GM12878 (cell line): ENCODE measurements around the gene LSM3. TPM values are rescaled to one million over a fixed set of nuclear protein-coding genes. Genes with fewer than 3 reads are reported as not detected.

Experiments
- ATAC-seq: fragments of 200-7000 bp; cut with Tn5 transposase; 3 replicates; pipeline ENCODE4 v1.9.1; 2020; ENCODE audit warnings: mild to moderate bottlenecking, moderate library complexity
- BruUV-seq: library from RNA; stranded (reverse); fragments of 400-500 nt; replicated peaks from 2 replicates; lab custom pipeline; 2021; lab: Mats Ljungman, UMichigan
- CTCF ChIA-PET: fragments of 300-600 bp; sonication (Branson Sonifier 250); formaldehyde crosslinking; extraction: SDS; loops from one replicate; lab custom pipeline; 2021; ENCODE audit warnings: inconsistent platforms; lab: Yijun Ruan, JAX
- POLR2A ChIA-PET: fragments of 350-600 bp; formaldehyde crosslinking; extraction: SDS; loops from one replicate; lab custom pipeline; 2021; ENCODE audit warnings: inconsistent platforms; lab: Charles Lee
- RAD21 ChIA-PET: fragments of 300-600 bp; sonication (Branson Sonifier 250); formaldehyde crosslinking; loops from one replicate; lab custom pipeline; 2023; ENCODE audit warnings: antibody characterized with exemption; ENCODE audit not compliant: unreplicated experiment; lab: Charles Lee
- SMC1A ChIA-PET: fragments of 300-600 bp; sonication (Branson Sonifier 250); formaldehyde crosslinking; loops from one replicate; lab custom pipeline; 2023; ENCODE audit not compliant: unreplicated experiment, uncharacterized antibody; lab: Charles Lee
- DNase-seq: peaks from one replicate; pipeline ENCODE4 v3.0.0-alpha.2; 2011; ENCODE audit warnings: low read depth, low spot score
- FAIRE-seq: peaks from 3 replicates; lab custom pipeline; 2011; peaks lifted over from hg19 to GRCh38; lab: Jason Lieb, UNC
- H2AFZ ChIP-seq: 2 replicates; pipeline ENCODE4 v1.6.0; 2011; ENCODE audit warnings: low read depth, low read length, control low read depth; ENCODE audit not compliant: control insufficient read depth
- H3K27ac ChIP-seq: 2 replicates; pipeline ENCODE4 v1.5.1; 2011; ENCODE audit warnings: control low read depth; ENCODE audit not compliant: control insufficient read depth, insufficient read depth
- H3K27me3 ChIP-seq, 2 experiments: replicated peaks in 1 of 2; 2 replicates each; pipeline versions ENCODE4 v1.6.0 to v1.6.1; 2011; ENCODE audit warnings: low read length in 1 of 2; ENCODE audit not compliant: control insufficient read depth in 2 of 2, insufficient read depth in 2 of 2
- H3K36me3 ChIP-seq, 2 experiments: 2 replicates each; pipeline ENCODE4 v1.5.1; 2011; ENCODE audit warnings: low read length in 1 of 2; ENCODE audit not compliant: control insufficient read depth in 2 of 2, insufficient read depth in 2 of 2
- H3K4me1 ChIP-seq: 2 replicates; pipeline ENCODE4 v1.6.1; 2011; ENCODE audit warnings: mild to moderate bottlenecking, low read length, moderate library complexity, mixed read lengths; ENCODE audit not compliant: control insufficient read depth, insufficient read depth
- H3K4me2 ChIP-seq: 2 replicates; pipeline ENCODE4 v1.6.0; 2011; ENCODE audit warnings: control low read depth; ENCODE audit not compliant: control insufficient read depth, insufficient read depth
- H3K4me3 ChIP-seq: fragments of 200-600 bp; sonication (generic); 2 replicates; pipeline ENCODE4 v1.5.1; 2016
- H3K79me2 ChIP-seq: 2 replicates; pipeline ENCODE4 v1.6.0; 2011; ENCODE audit warnings: low read length; ENCODE audit not compliant: control insufficient read depth, insufficient read depth
- H3K9ac ChIP-seq: 2 replicates; pipeline ENCODE4 v1.8.0; 2011; ENCODE audit warnings: low read length, control low read depth, mixed read lengths; ENCODE audit not compliant: control insufficient read depth, insufficient read depth
- H3K9me3 ChIP-seq: replicated peaks from 3 replicates; pipeline ENCODE4 v1.5.1; 2011; ENCODE audit warnings: mild to moderate bottlenecking, low read length; ENCODE audit not compliant: control insufficient read depth, insufficient read depth
- H4K20me1 ChIP-seq: 2 replicates; pipeline ENCODE4 v1.6.0; 2011; ENCODE audit not compliant: control insufficient read depth, insufficient read depth
- ASH2L ChIP-seq: fragments of 300-600, 200-600 bp; sonication (generic); IDR thresholded peaks from 2 replicates; pipeline ENCODE4 v1.6.1; 2017; ENCODE audit warnings: low read depth, mild to moderate bottlenecking, borderline replicate concordance
- ATF7 ChIP-seq: fragments of 450-650 bp; IDR thresholded peaks from 2 replicates; pipeline ENCODE4 v1.6.1; 2016; ENCODE audit warnings: low read depth, mild to moderate bottlenecking
- BACH1 ChIP-seq: fragments of 450-650 bp; IDR thresholded peaks from 2 replicates; pipeline ENCODE4 v1.6.1; 2017; ENCODE audit warnings: mild to moderate bottlenecking, borderline replicate concordance
- BHLHE40 ChIP-seq, 2 experiments: fragments of 450-650 bp in 1 of 2; IDR thresholded peaks; 2 replicates each; pipeline ENCODE4 v1.6.1; 2011 to 2017; ENCODE audit warnings: low read depth in 2 of 2, borderline replicate concordance in 1 of 2, improper control_type of control experiment in 1 of 2, low read length in 1 of 2, mild to moderate bottlenecking in 1 of 2
- MYC ChIP-seq: IDR thresholded peaks from 2 replicates; pipeline ENCODE4 v1.6.1; 2011; ENCODE audit warnings: mild to moderate bottlenecking, low read length, moderate library complexity, inconsistent platforms; ENCODE audit not compliant: insufficient read depth, insufficient replicate concordance, insufficient read length, severe bottlenecking
- RFX5 ChIP-seq: IDR thresholded peaks from 2 replicates; pipeline ENCODE4 v1.6.1; 2011; ENCODE audit warnings: low read depth, low read length, improper control_type of control experiment
- WGBS: methylation state at CpG from one replicate; pipeline ENCODE4 v1.1.6; 2016; ENCODE audit warnings: low lambda C conversion rate; ENCODE audit not compliant: insufficient replicate concordance, insufficient coverage; ENCODE audit errors: missing lambda C conversion rate; 5-methylcytosine and 5-hydroxymethylcytosine counted together
- in situ Hi-C: fragments of 300-500 bp; cut with MboI; formaldehyde crosslinking; loops from 9 replicates; pipeline ENCODE4 v1.14.3; 2018; ENCODE audit warnings: mixed read lengths
- intact Hi-C: fragments of 100-400 bp; cut with micrococcal nuclease; formaldehyde crosslinking; loops from one replicate; pipeline ENCODE4 v1.14.2; 2022; ENCODE audit not compliant: unreplicated experiment
- polyA plus RNA-seq, 11 experiments: library from polyadenylated mRNA; depleted of rRNA in 4 of 11; unstranded in 6 of 11; stranded (reverse) in 5 of 11; fragments of >200 nt; fragmentation: Nextera tagmentation in 4 of 11; fragmentation: Illumina TruSeq in 1 of 11; extraction: Ambion mirVana in 4 of 11; extraction: Trizol in 1 of 11; gene quantifications; 1 replicate in 1 of 11; 2 replicates in 10 of 11; pipeline versions ENCODE4 v1.2.1 to v1.2.3, GENCODE V29; 2011 to 2016; ENCODE audit warnings: inconsistent platforms in 2 of 11, missing spikeins in 2 of 11, low read depth in 1 of 11
- total RNA-seq, 4 experiments: library from RNA; depleted of rRNA in 3 of 4; stranded (reverse); fragments of >200 nt in 3 of 4; fragmentation: Illumina TruSeq in 1 of 4; extraction: Trizol in 1 of 4; gene quantifications; 2 replicates each; pipeline versions ENCODE4 v1.2.1 to v1.2.3, GENCODE V29; 2013 to 2021
- TF ChIP-seq, protein P1 (sequence below): fragments of 450-650 bp; formaldehyde crosslinking; IDR thresholded peaks from 2 replicates; pipeline ENCODE4 v1.5.0; 2022; ENCODE audit warnings: mild to moderate bottlenecking, missing genetic modification characterization

The LSM3 gene
- total and polyA plus RNA-seq, 10 of the 15 experiments (the other 5 are each of a cell fraction or from before 2014, with no cell fraction given): 15.5 to 111 (median 29.1) TPM

GRCh38 chr3:14206548-14207177 is 28.0 kb downstream of the LSM3 start:
- ChIA-PET SMC1A (interaction anchor here (0.8 to 1.9 kb wide), 4 partner anchors 10 to 1214 kb away, joined by 3 to 5 read pairs (median 4); no protein-coding TSS in a partner anchor), POLR2A (no interaction called here), CTCF (no interaction called here), RAD21 (no interaction called here)
- Histone ChIP-seq H3K4me1 (no peaks in the 10 kb centered on the region), H3K27me3 (no peaks in the 10 kb centered on the region), H3K79me2 (no peaks in the 10 kb centered on the region), H3K4me3 (no peak overlapping the region), H2AFZ (no peak overlapping the region), H3K9me3 (no peaks in the 10 kb centered on the region), H4K20me1 (no peaks in the 10 kb centered on the region; the same call in 1 of the 2 replicates), H3K27ac (no peak overlapping the region), H3K9ac (no peak overlapping the region), H3K36me3 (no peaks in the 10 kb centered on the region), H3K4me2 (no peak overlapping the region)
- 92% methylated on average over 6 of the region's 6 CpGs for WGBS
- DNase-seq (no peak), ATAC-seq (no peak), FAIRE-seq (no peak)
- in situ Hi-C loops: no loop called here
- TF ChIP-seq BHLHE40 (IDR thresholded peaks at IDR 0.05; ENCODE audit: borderline replicate concordance in 1 of 2, low read depth in 2 of 2, low read length in 1 of 2) (no peak), RFX5 (no peak), MYC (no peak), ATF7 (no peak), BACH1 (no peak), ASH2L (no peak)
- TF ChIP-seq, protein P1, sequence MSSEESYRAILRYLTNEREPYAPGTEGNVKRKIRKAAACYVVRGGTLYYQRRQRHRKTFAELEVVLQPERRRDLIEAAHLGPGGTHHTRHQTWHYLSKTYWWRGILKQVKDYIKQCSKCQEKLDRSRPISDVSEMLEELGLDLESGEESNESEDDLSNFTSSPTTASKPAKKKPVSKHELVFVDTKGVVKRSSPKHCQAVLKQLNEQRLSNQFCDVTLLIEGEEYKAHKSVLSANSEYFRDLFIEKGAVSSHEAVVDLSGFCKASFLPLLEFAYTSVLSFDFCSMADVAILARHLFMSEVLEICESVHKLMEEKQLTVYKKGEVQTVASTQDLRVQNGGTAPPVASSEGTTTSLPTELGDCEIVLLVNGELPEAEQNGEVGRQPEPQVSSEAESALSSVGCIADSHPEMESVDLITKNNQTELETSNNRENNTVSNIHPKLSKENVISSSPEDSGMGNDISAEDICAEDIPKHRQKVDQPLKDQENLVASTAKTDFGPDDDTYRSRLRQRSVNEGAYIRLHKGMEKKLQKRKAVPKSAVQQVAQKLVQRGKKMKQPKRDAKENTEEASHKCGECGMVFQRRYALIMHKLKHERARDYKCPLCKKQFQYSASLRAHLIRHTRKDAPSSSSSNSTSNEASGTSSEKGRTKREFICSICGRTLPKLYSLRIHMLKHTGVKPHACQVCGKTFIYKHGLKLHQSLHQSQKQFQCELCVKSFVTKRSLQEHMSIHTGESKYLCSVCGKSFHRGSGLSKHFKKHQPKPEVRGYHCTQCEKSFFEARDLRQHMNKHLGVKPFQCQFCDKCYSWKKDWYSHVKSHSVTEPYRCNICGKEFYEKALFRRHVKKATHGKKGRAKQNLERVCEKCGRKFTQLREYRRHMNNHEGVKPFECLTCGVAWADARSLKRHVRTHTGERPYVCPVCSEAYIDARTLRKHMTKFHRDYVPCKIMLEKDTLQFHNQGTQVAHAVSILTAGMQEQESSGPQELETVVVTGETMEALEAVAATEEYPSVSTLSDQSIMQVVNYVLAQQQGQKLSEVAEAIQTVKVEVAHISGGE (CRISPR knock-in tag): no peak
- BruUV-seq: no TSS peak
- intact Hi-C loops: loop anchor here (10.0 kb wide), 1 partner anchor 312 kb away; no protein-coding TSS in a partner anchor
